ENCODE data around the gene FKRP. TPM values are rescaled to one million over a fixed set of nuclear protein-coding genes. Genes with fewer than 3 reads are reported as not detected.

The FKRP gene
- total RNA-seq, 1 experiment from 2014 or later = 23.9 TPM

DNA sequence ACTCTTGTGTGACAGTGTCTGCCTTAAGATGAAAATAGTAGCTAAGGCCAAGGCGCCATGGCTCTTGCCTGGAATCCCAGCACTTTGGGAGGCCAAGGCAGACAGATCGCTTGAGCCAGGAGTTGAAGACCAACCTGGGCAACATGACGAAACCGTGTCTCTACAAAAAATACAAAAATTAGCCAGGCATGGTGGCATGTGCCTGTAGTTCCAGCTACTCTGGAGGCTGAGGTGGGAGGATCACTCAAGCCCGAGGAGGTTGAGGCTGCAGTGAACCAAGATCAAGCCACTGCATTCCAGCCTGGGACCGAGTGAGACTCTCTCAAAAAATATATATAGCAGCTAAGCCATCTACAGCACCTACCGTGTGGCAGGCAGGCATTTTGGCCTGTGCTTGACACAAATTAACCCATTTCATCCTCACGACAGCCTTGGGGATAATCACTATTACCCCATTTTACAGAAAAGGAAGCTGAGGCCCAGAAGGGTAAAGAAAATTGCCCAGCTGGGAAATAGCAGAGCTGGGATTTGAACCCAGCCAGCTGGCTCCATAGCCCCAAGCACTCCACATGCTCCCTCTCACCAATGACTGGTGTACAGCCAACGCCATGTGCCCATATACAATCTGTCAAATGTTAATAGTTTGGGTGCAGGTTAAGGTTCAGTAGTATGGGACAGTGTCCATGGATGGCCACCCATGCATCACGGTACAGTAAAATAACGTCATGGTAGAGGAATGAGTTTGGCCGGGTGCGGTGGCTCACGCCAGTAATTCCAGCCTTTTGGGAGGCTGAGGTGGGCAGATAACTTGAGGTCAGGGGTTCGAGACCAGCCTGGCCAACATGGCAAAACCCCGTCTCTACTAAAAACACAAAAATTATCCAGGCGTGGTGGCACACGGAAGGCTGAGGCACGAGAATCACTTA is 39.5 kb downstream of the FKRP start:
- no peaks in the 10 kb centered on the region for H3K27me3 Mint-ChIP-seq (ENCODE audit: insufficient read depth, unreplicated experiment)
- TSS peak; percentile 77 for BruUV-seq (replicated peaks)
- peaks cover 39% of the 10 kb centered on the region for H3K4me1 Mint-ChIP-seq (ENCODE audit: insufficient read depth, unreplicated experiment)
- DNase-seq (ENCODE audit: unreplicated experiment) = peak; percentile 29
- peaks cover 61% of the 10 kb centered on the region for H3K36me3 Mint-ChIP-seq (ENCODE audit: insufficient read depth, unreplicated experiment)
- intact Hi-C loops (cut with micrococcal nuclease) = loop anchor here (2.0 kb wide), 1 partner anchor 55 kb away; no protein-coding TSS in a partner anchor
- ChIA-PET POLR2A (interaction anchor here (0.6 to 6.9 kb wide), 33 partner anchors 8 to 1247 kb away, joined by 3 to 147 read pairs (median 5); partner anchors contain the start of genes AP2S1, ARHGAP35, CCDC9 and ZC3H4), CTCF (interaction anchor here (0.7 to 4.1 kb wide), 9 partner anchors 10 to 141 kb away, joined by 3 to 26 read pairs (median 4); no protein-coding TSS in a partner anchor)
- peak overlapping the region; percentile 93 for H3K4me3 Mint-ChIP-seq (ENCODE audit: unreplicated experiment)
- H3K27ac Mint-ChIP-seq (ENCODE audit: low read depth, unreplicated experiment) = peak overlapping the region; percentile 94
- no peaks in the 10 kb centered on the region for H3K9me3 Mint-ChIP-seq (ENCODE audit: unreplicated experiment)
- TF ChIP-seq, protein P1, sequence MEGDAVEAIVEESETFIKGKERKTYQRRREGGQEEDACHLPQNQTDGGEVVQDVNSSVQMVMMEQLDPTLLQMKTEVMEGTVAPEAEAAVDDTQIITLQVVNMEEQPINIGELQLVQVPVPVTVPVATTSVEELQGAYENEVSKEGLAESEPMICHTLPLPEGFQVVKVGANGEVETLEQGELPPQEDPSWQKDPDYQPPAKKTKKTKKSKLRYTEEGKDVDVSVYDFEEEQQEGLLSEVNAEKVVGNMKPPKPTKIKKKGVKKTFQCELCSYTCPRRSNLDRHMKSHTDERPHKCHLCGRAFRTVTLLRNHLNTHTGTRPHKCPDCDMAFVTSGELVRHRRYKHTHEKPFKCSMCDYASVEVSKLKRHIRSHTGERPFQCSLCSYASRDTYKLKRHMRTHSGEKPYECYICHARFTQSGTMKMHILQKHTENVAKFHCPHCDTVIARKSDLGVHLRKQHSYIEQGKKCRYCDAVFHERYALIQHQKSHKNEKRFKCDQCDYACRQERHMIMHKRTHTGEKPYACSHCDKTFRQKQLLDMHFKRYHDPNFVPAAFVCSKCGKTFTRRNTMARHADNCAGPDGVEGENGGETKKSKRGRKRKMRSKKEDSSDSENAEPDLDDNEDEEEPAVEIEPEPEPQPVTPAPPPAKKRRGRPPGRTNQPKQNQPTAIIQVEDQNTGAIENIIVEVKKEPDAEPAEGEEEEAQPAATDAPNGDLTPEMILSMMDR (IDR thresholded peaks at IDR 0.05; ENCODE audit: unreplicated experiment) = no peak

DNA sequence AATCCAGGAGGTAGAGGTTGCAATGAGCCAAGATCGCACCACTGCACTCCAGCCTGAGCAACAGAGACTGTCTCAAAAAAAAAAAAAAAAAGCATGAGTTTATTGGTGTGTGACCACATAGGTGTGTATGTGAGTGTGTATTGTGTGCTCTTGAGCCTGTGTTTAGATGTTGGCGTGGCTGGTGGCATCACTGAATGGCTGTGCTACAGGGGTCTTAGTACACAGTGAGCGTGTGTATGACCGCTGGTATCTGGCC is 40.1 kb downstream of the FKRP start:
- no peak for DNase-seq (ENCODE audit: unreplicated experiment)
- intact Hi-C loops (cut with micrococcal nuclease) = loop anchor here (2.0 kb wide), 1 partner anchor 55 kb away; no protein-coding TSS in a partner anchor
- TF ChIP-seq, protein P1 (IDR thresholded peaks at IDR 0.05; ENCODE audit: unreplicated experiment) = no peak
- peak overlapping the region; percentile 93 for H3K4me3 Mint-ChIP-seq (ENCODE audit: unreplicated experiment)
- CTCF ChIA-PET = interaction anchor here (0.8 to 4.1 kb wide), 3 partner anchors 27 to 52 kb away, joined by 3 to 26 read pairs (median 3); no protein-coding TSS in a partner anchor
- H3K9me3 Mint-ChIP-seq (ENCODE audit: unreplicated experiment) = no peaks in the 10 kb centered on the region
- peaks cover 55% of the 10 kb centered on the region for H3K36me3 Mint-ChIP-seq (ENCODE audit: insufficient read depth, unreplicated experiment)
- H3K27ac Mint-ChIP-seq (ENCODE audit: low read depth, unreplicated experiment) = peak overlapping the region; percentile 94
- peaks cover 39% of the 10 kb centered on the region for H3K4me1 Mint-ChIP-seq (ENCODE audit: insufficient read depth, unreplicated experiment)
- H3K27me3 Mint-ChIP-seq (ENCODE audit: insufficient read depth, unreplicated experiment) = no peaks in the 10 kb centered on the region
- POLR2A ChIA-PET = interaction anchor here (0.6 to 6.9 kb wide), 18 partner anchors 7 to 488 kb away, joined by 3 to 147 read pairs (median 8); partner anchors contain the start of genes ARHGAP35, CALM3 and ZC3H4
- no TSS peak for BruUV-seq (replicated peaks)

DNA sequence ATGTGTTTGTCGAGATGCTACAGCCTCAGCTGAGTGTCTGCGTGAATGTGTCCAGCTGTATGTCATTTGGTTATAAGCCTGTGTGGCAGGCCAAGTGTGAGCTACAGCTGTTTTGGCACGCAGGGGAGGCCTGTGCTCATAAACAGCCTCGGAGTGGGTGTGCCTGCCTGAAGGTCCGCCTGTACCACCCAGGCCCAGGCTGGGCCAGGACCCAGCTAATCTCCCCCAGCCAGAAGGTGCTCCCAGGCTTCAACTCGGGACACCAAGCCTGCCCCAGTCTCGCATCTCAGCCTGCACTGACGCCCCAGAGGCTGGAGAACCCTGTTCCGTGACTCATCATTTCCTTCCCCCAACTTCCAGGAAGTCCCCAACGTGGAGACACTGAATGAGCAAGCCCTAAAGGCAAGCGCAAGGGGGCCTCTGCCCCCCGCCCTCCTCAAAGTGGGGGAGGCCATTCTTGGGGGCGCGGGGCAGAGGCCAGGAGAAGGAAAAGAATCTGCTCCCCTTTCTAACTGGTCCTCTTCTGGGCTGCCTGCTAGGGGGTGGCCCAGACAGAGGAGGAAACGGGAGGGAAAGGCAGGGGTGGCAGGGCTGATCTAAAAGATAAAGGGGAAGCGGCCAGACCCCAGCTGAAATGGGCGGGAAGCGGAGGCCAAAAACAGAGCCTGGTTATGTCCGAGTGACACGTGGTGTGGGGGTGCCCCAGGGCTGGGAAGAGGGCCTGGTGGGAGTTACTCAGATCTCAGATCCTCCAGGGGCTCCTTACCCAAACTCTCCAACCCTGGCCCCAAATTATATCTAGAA is 40.6 kb downstream of the FKRP start:
- Mint-ChIP-seq H3K36me3 (ENCODE audit: insufficient read depth, unreplicated experiment) (peaks cover 50% of the 10 kb centered on the region), H3K4me1 (ENCODE audit: insufficient read depth, unreplicated experiment) (peaks cover 37% of the 10 kb centered on the region), H3K27ac (ENCODE audit: low read depth, unreplicated experiment) (peak overlapping the region; percentile 94), H3K4me3 (ENCODE audit: unreplicated experiment) (peak overlapping the region; percentile 93), H3K9me3 (ENCODE audit: unreplicated experiment) (no peaks in the 10 kb centered on the region), H3K27me3 (ENCODE audit: insufficient read depth, unreplicated experiment) (no peaks in the 10 kb centered on the region)
- ChIA-PET POLR2A (interaction anchor here (0.6 to 6.9 kb wide), 19 partner anchors 10 to 327 kb away, joined by 3 to 147 read pairs (median 9); partner anchors contain the start of genes AP2S1, ARHGAP35, CALM3 and PRKD2), CTCF (interaction anchor here (0.8 to 4.1 kb wide), 3 partner anchors 27 to 61 kb away, joined by 3 to 26 read pairs (median 3); no protein-coding TSS in a partner anchor)
- TSS peak; percentile 51 for BruUV-seq (replicated peaks)
- peak; percentile 92 for DNase-seq (ENCODE audit: unreplicated experiment)
- intact Hi-C loops (cut with micrococcal nuclease) = no loop called here
- TF ChIP-seq, protein P1 (IDR thresholded peaks at IDR 0.05; ENCODE audit: unreplicated experiment) = no peak
